ENCODE data around the gene SGPP1.
"Not testable (repeated sequence)": the region's sequence is repeated elsewhere in the genome, so short reads cannot be mapped to it uniquely, and the experiment has no call there.

The SGPP1 gene

DNA sequence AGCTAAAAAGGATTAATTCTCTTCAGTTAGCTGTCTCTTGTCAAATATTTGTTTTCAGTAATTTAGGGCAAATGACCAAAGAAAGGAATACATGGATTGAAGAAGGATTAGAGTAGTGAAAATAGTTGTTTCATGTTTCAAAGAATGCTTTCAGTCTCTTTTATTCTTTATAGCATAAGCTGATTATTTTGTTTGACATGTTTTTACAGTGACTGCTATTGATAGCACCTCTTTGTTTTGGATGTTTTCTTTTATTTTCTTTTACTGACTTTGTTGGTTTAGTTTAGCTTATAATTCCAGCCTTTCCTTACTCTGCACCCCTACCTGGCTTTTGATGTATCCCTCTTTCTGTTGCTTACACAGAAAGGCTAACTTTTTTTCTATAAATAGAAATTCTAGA is 29.3 kb upstream of the SGPP1 start (continued):
- TF ChIP-seq, protein P1, sequence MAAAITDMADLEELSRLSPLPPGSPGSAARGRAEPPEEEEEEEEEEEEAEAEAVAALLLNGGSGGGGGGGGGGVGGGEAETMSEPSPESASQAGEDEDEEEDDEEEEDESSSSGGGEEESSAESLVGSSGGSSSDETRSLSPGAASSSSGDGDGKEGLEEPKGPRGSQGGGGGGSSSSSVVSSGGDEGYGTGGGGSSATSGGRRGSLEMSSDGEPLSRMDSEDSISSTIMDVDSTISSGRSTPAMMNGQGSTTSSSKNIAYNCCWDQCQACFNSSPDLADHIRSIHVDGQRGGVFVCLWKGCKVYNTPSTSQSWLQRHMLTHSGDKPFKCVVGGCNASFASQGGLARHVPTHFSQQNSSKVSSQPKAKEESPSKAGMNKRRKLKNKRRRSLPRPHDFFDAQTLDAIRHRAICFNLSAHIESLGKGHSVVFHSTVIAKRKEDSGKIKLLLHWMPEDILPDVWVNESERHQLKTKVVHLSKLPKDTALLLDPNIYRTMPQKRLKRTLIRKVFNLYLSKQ (tag by site-specific recombination; IDR thresholded peaks at IDR 0.05; ENCODE audit: borderline replicate concordance) = no peak
- TF ChIP-seq, protein P2, sequence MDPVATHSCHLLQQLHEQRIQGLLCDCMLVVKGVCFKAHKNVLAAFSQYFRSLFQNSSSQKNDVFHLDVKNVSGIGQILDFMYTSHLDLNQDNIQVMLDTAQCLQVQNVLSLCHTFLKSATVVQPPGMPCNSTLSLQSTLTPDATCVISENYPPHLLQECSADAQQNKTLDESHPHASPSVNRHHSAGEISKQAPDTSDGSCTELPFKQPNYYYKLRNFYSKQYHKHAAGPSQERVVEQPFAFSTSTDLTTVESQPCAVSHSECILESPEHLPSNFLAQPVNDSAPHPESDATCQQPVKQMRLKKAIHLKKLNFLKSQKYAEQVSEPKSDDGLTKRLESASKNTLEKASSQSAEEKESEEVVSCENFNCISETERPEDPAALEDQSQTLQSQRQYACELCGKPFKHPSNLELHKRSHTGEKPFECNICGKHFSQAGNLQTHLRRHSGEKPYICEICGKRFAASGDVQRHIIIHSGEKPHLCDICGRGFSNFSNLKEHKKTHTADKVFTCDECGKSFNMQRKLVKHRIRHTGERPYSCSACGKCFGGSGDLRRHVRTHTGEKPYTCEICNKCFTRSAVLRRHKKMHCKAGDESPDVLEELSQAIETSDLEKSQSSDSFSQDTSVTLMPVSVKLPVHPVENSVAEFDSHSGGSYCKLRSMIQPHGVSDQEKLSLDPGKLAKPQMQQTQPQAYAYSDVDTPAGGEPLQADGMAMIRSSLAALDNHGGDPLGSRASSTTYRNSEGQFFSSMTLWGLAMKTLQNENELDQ (tag by site-specific recombination; IDR thresholded peaks at IDR 0.05; ENCODE audit: low read depth) = no peak
- no peak for TF ChIP-seq ZNF292 (tag by site-specific recombination; IDR thresholded peaks at IDR 0.05; ENCODE audit: borderline replicate concordance, low read depth)

DNA sequence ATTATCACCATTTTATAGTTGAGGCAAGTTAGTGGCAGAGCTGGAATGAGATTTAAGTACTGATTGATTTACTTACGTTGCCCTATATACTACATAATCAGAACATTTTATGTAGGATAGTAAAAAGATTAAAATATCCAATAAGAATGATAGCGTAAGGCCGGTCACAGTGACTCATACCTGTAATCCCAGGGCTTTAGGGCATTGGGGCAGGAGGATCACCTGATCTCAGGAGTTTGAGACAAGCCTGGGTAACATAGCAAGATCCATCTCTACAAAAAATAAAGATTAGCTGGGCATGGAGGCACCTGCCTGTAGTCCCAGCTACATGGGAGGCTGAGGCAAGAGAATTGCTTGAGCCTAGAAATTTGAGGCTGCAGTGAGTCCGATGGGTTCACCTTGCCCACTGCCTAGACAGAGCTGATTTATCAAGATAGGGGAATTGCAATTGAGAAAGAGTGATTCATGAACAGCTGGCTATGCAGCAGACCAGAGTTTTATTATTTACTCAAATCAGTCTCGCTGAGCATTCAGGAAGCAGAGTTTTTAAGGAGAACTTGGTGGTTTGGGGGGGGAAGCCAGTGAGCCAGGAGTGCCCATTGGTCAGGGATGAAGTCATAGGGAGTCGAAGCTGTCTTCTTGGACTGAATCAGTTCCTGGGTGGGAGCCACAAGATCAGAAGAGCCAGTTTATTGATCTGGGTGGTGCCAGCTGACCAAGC is 24.7 kb upstream of the SGPP1 start:
- Histone ChIP-seq H3K27ac (ENCODE audit: extremely low read depth, low read depth, low read length) (no peak overlapping the region), H3K36me3 (ENCODE audit: control insufficient read depth in 2 of 2, insufficient read depth in 1 of 2, low read length in 2 of 2) (no peaks in the 10 kb centered on the region; a peak in 1 of 3 replicates), H3K4me1 (ENCODE audit: control insufficient read depth, insufficient read depth, low read length) (0 out of 2 replicates have a peak, but pooled peaks cover 4% of the 10 kb centered on the region), H3K9me3 (ENCODE audit: control insufficient read depth, insufficient read depth, low read depth, low read length) (no peaks in the 10 kb centered on the region), H3K4me3 (ENCODE audit: low read depth, low read length) (no peak overlapping the region)
- CTCF ChIA-PET = interaction anchor here (0.7 kb wide), 1 partner anchor 548 kb away, joined by 3 read pairs; no protein-coding TSS in a partner anchor
- POLR2A ChIA-PET = interaction anchor here (0.6 kb wide), 1 partner anchor 29 kb away, joined by 3 read pairs; no protein-coding TSS in a partner anchor
- no peak for TF ChIP-seq KLF7 (tag by site-specific recombination; IDR thresholded peaks at IDR 0.05; ENCODE audit: borderline replicate concordance)
- TF ChIP-seq, protein P3, sequence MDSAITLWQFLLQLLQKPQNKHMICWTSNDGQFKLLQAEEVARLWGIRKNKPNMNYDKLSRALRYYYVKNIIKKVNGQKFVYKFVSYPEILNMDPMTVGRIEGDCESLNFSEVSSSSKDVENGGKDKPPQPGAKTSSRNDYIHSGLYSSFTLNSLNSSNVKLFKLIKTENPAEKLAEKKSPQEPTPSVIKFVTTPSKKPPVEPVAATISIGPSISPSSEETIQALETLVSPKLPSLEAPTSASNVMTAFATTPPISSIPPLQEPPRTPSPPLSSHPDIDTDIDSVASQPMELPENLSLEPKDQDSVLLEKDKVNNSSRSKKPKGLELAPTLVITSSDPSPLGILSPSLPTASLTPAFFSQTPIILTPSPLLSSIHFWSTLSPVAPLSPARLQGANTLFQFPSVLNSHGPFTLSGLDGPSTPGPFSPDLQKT (IDR thresholded peaks at IDR 0.05; ENCODE audit: borderline replicate concordance, low read depth, low read length) = no peak
- no peak for TF ChIP-seq ZSCAN16 (tag by site-specific recombination; IDR thresholded peaks at IDR 0.05)
- TF ChIP-seq, protein P4, sequence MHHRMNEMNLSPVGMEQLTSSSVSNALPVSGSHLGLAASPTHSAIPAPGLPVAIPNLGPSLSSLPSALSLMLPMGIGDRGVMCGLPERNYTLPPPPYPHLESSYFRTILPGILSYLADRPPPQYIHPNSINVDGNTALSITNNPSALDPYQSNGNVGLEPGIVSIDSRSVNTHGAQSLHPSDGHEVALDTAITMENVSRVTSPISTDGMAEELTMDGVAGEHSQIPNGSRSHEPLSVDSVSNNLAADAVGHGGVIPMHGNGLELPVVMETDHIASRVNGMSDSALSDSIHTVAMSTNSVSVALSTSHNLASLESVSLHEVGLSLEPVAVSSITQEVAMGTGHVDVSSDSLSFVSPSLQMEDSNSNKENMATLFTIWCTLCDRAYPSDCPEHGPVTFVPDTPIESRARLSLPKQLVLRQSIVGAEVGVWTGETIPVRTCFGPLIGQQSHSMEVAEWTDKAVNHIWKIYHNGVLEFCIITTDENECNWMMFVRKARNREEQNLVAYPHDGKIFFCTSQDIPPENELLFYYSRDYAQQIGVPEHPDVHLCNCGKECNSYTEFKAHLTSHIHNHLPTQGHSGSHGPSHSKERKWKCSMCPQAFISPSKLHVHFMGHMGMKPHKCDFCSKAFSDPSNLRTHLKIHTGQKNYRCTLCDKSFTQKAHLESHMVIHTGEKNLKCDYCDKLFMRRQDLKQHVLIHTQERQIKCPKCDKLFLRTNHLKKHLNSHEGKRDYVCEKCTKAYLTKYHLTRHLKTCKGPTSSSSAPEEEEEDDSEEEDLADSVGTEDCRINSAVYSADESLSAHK (tag by site-specific recombination; IDR thresholded peaks at IDR 0.05) = no peak
- TF ChIP-seq ZNF776 (tag by site-specific recombination; IDR thresholded peaks at IDR 0.05; ENCODE audit: borderline replicate concordance) = no peak
- TF ChIP-seq ZNF311 (tag by site-specific recombination; IDR thresholded peaks at IDR 0.05; ENCODE audit: borderline replicate concordance) = no peak
- no peak for TF ChIP-seq ZNF10 (tag by site-specific recombination; IDR thresholded peaks at IDR 0.05)
- TF ChIP-seq IKZF3 (tag by site-specific recombination; IDR thresholded peaks at IDR 0.05) = no peak
- TF ChIP-seq, protein P5, sequence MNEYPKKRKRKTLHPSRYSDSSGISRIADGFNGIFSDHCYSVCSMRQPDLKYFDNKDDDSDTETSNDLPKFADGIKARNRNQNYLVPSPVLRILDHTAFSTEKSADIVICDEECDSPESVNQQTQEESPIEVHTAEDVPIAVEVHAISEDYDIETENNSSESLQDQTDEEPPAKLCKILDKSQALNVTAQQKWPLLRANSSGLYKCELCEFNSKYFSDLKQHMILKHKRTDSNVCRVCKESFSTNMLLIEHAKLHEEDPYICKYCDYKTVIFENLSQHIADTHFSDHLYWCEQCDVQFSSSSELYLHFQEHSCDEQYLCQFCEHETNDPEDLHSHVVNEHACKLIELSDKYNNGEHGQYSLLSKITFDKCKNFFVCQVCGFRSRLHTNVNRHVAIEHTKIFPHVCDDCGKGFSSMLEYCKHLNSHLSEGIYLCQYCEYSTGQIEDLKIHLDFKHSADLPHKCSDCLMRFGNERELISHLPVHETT (tag by site-specific recombination; IDR thresholded peaks at IDR 0.05) = no peak
- TF ChIP-seq ZNF2 (tag by site-specific recombination; IDR thresholded peaks at IDR 0.05) = no peak
- no peak for TF ChIP-seq ZNF169 (tag by site-specific recombination; IDR thresholded peaks at IDR 0.05)
- no peak for TF ChIP-seq ZBTB7A (tag by site-specific recombination; IDR thresholded peaks at IDR 0.05; ENCODE audit: low read depth)
- no peak for TF ChIP-seq GLI2 (tag by site-specific recombination; IDR thresholded peaks at IDR 0.05; ENCODE audit: borderline replicate concordance, low read depth)
- TF ChIP-seq ZFP37 (tag by site-specific recombination; IDR thresholded peaks at IDR 0.05) = no peak
- TF ChIP-seq, protein P6, sequence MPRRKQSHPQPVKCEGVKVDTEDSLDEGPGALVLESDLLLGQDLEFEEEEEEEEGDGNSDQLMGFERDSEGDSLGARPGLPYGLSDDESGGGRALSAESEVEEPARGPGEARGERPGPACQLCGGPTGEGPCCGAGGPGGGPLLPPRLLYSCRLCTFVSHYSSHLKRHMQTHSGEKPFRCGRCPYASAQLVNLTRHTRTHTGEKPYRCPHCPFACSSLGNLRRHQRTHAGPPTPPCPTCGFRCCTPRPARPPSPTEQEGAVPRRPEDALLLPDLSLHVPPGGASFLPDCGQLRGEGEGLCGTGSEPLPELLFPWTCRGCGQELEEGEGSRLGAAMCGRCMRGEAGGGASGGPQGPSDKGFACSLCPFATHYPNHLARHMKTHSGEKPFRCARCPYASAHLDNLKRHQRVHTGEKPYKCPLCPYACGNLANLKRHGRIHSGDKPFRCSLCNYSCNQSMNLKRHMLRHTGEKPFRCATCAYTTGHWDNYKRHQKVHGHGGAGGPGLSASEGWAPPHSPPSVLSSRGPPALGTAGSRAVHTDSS (tag by site-specific recombination; IDR thresholded peaks at IDR 0.05) = no peak

DNA sequence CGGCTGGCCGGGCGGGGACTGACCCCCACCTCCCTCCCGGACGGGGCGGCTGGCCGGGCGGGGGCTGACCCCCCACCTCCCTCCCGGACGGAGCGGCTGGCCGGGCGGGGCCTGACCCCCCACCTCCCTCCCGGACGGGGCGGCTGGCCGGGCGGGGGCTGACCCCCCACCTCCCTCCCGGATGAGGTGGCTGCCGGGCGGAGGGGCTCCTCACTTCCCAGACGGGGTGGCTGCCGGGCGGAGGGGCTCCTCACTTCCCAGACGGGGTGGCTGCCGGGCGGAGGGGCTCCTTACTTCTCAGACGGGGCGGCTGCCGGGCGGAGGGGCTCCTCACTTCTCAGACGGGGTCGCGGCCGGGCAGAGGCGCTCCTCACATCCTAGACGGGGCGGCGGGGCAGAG is 23.2 kb upstream of the SGPP1 start:
- CTCF ChIA-PET; H3K4me1 ChIP-seq (ENCODE audit: control insufficient read depth, insufficient read depth, low read length); H3K4me3 ChIP-seq (ENCODE audit: low read depth, low read length); H3K27ac ChIP-seq (ENCODE audit: extremely low read depth, low read depth, low read length); POLR2A ChIA-PET; H3K9me3 ChIP-seq (ENCODE audit: control insufficient read depth, insufficient read depth, low read depth, low read length); H3K36me3 ChIP-seq (ENCODE audit: control insufficient read depth in 2 of 2, insufficient read depth in 1 of 2, low read length in 2 of 2): not testable (repeated sequence)

Data from HEK293 (cell line).